ENCODE data around the gene EVA1C. TPM values are rescaled to one million over a fixed set of nuclear protein-coding genes. Genes with fewer than 3 reads are reported as not detected.
"Not testable (repeated sequence)": the region's sequence is repeated elsewhere in the genome, so short reads cannot be mapped to it uniquely, and the experiment has no call there.

Gene EVA1C
- total RNA-seq, 3 donors from 2014 or later (not counting 1 experiment from before 2014, with no cell fraction given) = 14.7 to 27.8 (median 15.8) TPM

- intact Hi-C loops (cut with micrococcal nuclease) = no loop called here
- Histone ChIP-seq H3K4me3 (ENCODE audit: low read length) (no peak overlapping the region), H3K4me1 (ENCODE audit: control insufficient read depth, insufficient read depth, low read length) (no peaks in the 10 kb centered on the region), H3K27me3 (ENCODE audit: control insufficient read depth, insufficient read depth, low read length) (no peaks in the 10 kb centered on the region), H3K9me3 (ENCODE audit: control insufficient read depth, insufficient read depth, low read length) (no peaks in the 10 kb centered on the region), H3K36me3 (ENCODE audit: control insufficient read depth, insufficient read depth, low read length) (no peaks in the 10 kb centered on the region), H3K27ac (ENCODE audit: low read length) (no peak overlapping the region)
- DNase-seq (no peak), ATAC-seq (no peak)
- H3K27me3 Mint-ChIP-seq (ENCODE audit: low read depth in 2 of 2) = no peaks in the 10 kb centered on the region
- H3K4me1 Mint-ChIP-seq = peaks cover 7 to 32% of the 10 kb centered on the region in 2 donors
- no peak overlapping the region for H3K4me3 Mint-ChIP-seq
- H3K27ac Mint-ChIP-seq = no peak overlapping the region
- TF ChIP-seq CTCF (IDR thresholded peaks at IDR 0.05) = no peak
- no peaks in the 10 kb centered on the region for H3K36me3 Mint-ChIP-seq
- H3K9me3 Mint-ChIP-seq = no peaks in the 10 kb centered on the region
- 92% methylated on average over 5 of the region's 6 CpGs for WGBS (ENCODE audit: insufficient coverage)
Observed at GRCh38 chr21:32559006-32559610, 146.6 kb downstream of the EVA1C start.

GRCh38 chr21:32560896-32561295 is 148.4 kb downstream of the EVA1C start:
- DNase-seq = no peak
- H3K4me1 ChIP-seq (ENCODE audit: control insufficient read depth, insufficient read depth, low read length) = no peaks in the 10 kb centered on the region

GRCh38 chr21:32561476-32561875 is 149.0 kb downstream of the EVA1C start:
- H3K36me3 Mint-ChIP-seq = peaks cover 24% of the 10 kb centered on the region
- H3K9me3 ChIP-seq (ENCODE audit: control insufficient read depth, insufficient read depth, low read length); ATAC-seq; H3K4me3 ChIP-seq (ENCODE audit: low read length); H3K4me3 Mint-ChIP-seq; H3K27me3 Mint-ChIP-seq (ENCODE audit: low read depth in 2 of 2); H3K9me3 Mint-ChIP-seq; H3K27me3 ChIP-seq (ENCODE audit: control insufficient read depth, insufficient read depth, low read length); intact Hi-C loops (cut with micrococcal nuclease); DNase-seq; H3K4me1 ChIP-seq (ENCODE audit: control insufficient read depth, insufficient read depth, low read length); H3K27ac ChIP-seq (ENCODE audit: low read length); H3K36me3 ChIP-seq (ENCODE audit: control insufficient read depth, insufficient read depth, low read length): not testable (repeated sequence)
- peak overlapping the region in 1 of 2 donors; percentile 24 for H3K27ac Mint-ChIP-seq
- peaks cover 0 to 17% of the 10 kb centered on the region in 2 donors for H3K4me1 Mint-ChIP-seq
- 75% methylated on average over 1 of the region's 1 CpG for WGBS (ENCODE audit: insufficient coverage)

More at GRCh38 chr21:32560896-32561295, 148.4 kb downstream of the EVA1C start:
- WGBS (ENCODE audit: insufficient coverage) = 80% methylated on average over 1 of the region's 3 CpGs
- Mint-ChIP-seq H3K36me3 (peaks cover 18% of the 10 kb centered on the region), H3K9me3 (peaks cover 0 to 9% of the 10 kb centered on the region in 2 donors), H3K4me3 (no peak overlapping the region), H3K4me1 (peaks cover 0 to 20% of the 10 kb centered on the region in 2 donors), H3K27ac (no peak overlapping the region), H3K27me3 (ENCODE audit: low read depth in 2 of 2) (no peaks in the 10 kb centered on the region)
- no peak for ATAC-seq
- H3K27ac ChIP-seq (ENCODE audit: low read length) = no peak overlapping the region
- TF ChIP-seq CTCF (IDR thresholded peaks at IDR 0.05) = no peak
- H3K27me3 ChIP-seq (ENCODE audit: control insufficient read depth, insufficient read depth, low read length) = no peaks in the 10 kb centered on the region
- H3K4me3 ChIP-seq (ENCODE audit: low read length) = no peak overlapping the region
- intact Hi-C loops (cut with micrococcal nuclease) = no loop called here
- H3K36me3 ChIP-seq (ENCODE audit: control insufficient read depth, insufficient read depth, low read length) = no peaks in the 10 kb centered on the region
- no peaks in the 10 kb centered on the region for H3K9me3 ChIP-seq (ENCODE audit: control insufficient read depth, insufficient read depth, low read length)

- DNase-seq (peak in 1 of 2 donors; percentile 34), ATAC-seq (no peak)
- Histone ChIP-seq H3K9me3 (ENCODE audit: control insufficient read depth, insufficient read depth, low read length) (no peaks in the 10 kb centered on the region), H3K36me3 (ENCODE audit: control insufficient read depth, insufficient read depth, low read length) (peaks cover 8% of the 10 kb centered on the region), H3K4me1 (ENCODE audit: control insufficient read depth, insufficient read depth, low read length) (peaks cover under 1% of the 10 kb centered on the region), H3K4me3 (ENCODE audit: low read length) (no peak overlapping the region), H3K27me3 (ENCODE audit: control insufficient read depth, insufficient read depth, low read length) (no peaks in the 10 kb centered on the region), H3K27ac (ENCODE audit: low read length) (no peak overlapping the region)
- H3K9me3 Mint-ChIP-seq = peaks cover 0 to 9% of the 10 kb centered on the region in 2 donors
- WGBS (ENCODE audit: insufficient coverage) = 83% methylated on average over 5 of the region's 5 CpGs
- H3K36me3 Mint-ChIP-seq = peaks cover 30% of the 10 kb centered on the region
- no peak for TF ChIP-seq CTCF (IDR thresholded peaks at IDR 0.05)
- H3K27me3 Mint-ChIP-seq (ENCODE audit: low read depth in 2 of 2) = no peaks in the 10 kb centered on the region
- H3K27ac Mint-ChIP-seq = no peak overlapping the region
- H3K4me1 Mint-ChIP-seq = peaks cover 0 to 19% of the 10 kb centered on the region in 2 donors
- intact Hi-C loops (cut with micrococcal nuclease) = no loop called here
- no peak overlapping the region for H3K4me3 Mint-ChIP-seq
Observed at GRCh38 chr21:32562426-32562825, 149.9 kb downstream of the EVA1C start.

Data from natural killer cell (primary cell).